Body of pancreas (tissue), 4 donors: Measurements from ENCODE around the gene TEX14.

Experiments
- CTCF ChIP-seq, 7 experiments: fragments of 450-650 bp in 4 of 7; fragments of 200-600 bp in 3 of 7; sonication (generic) in 3 of 7; IDR thresholded peaks; one replicate each; pipeline ENCODE4 v1.5.1; 2016 to 2019; ENCODE audit warnings: antibody characterized with exemption in 7 of 7
- POLR2A ChIP-seq, 3 donors: fragments of 450-650 bp; IDR thresholded peaks; one replicate each; pipeline ENCODE4 v1.6.1; 2016; ENCODE audit warnings: antibody characterized with exemption in 3 of 3, mild to moderate bottlenecking in 2 of 3

GRCh38 chr17:58668598-58668935 lies 23.3 kb downstream of the TEX14 start:
- no peak for TF ChIP-seq CTCF (IDR thresholded peaks at IDR 0.05)
- TF ChIP-seq POLR2A (IDR thresholded peaks at IDR 0.05), result no peak
